Neuron (in vitro differentiated cells): ENCODE results near the gene EFCAB6.

Experiments
- H2AFZ ChIP-seq: one replicate; pipeline ENCODE4 v1.6.1; 2013; ENCODE audit warnings: low read depth, mild to moderate bottlenecking, inconsistent platforms, low read length, moderate library complexity
- H3K27me3 ChIP-seq: one replicate; pipeline ENCODE4 v1.6.1; 2013; ENCODE audit warnings: low read length; ENCODE audit not compliant: insufficient read depth
- H3K36me3 ChIP-seq: one replicate; pipeline ENCODE4 v1.6.1; 2013; ENCODE audit warnings: low read length; ENCODE audit not compliant: insufficient read depth
- H3K4me1 ChIP-seq: one replicate; pipeline ENCODE4 v1.6.1; 2013; ENCODE audit warnings: low read length; ENCODE audit not compliant: insufficient read depth
- H3K4me3 ChIP-seq: 2 replicates; pipeline ENCODE4 v1.5.1; 2013; ENCODE audit warnings: mild to moderate bottlenecking, low read length, moderate library complexity
- H3K9me3 ChIP-seq: one replicate; pipeline ENCODE4 v1.6.1; 2013; ENCODE audit warnings: low read length

The EFCAB6 gene

DNA sequence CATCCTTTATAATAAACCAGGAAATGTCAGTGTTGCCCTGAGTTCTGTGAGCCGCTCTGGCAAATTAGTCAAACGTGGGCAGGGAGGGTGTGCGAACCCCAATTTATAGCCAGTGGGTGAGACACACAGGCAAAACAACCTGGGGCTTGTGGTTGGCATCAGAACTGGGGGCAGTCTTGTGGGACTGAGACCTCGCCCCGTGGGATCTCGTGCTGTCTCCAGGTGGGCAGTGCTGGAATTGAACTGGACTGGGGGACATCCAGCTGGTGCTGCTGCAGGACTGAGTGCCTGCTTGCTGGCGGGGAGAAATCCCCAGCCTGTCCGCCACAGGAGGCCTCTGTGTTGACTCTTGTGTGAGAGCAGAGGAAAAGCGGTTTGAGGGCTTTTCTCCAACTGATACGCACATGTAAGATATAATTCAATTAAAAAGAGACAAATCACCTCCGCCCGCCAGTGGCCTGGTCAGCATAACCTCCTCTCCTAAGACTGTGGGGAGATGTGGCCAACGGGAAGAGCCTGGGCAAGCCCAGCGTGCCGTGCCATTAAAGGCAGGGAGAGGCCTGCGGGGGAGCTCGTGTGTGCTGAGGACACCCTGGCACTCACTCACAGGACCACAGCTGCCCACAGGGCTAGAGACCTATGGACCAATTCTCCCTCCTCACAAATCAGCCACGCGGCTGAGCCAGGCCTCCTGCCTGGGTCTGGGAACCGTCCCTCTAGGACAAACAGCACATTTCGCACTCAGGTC, 31.9 kb upstream of the EFCAB6 start:
- Histone ChIP-seq H3K9me3 (no peaks in the 10 kb centered on the region), H2AFZ (no peak overlapping the region), H3K27me3 (no peaks in the 10 kb centered on the region), H3K4me1 (no peaks in the 10 kb centered on the region), H3K4me3 (no peak overlapping the region), H3K36me3 (peaks cover 4% of the 10 kb centered on the region)

DNA sequence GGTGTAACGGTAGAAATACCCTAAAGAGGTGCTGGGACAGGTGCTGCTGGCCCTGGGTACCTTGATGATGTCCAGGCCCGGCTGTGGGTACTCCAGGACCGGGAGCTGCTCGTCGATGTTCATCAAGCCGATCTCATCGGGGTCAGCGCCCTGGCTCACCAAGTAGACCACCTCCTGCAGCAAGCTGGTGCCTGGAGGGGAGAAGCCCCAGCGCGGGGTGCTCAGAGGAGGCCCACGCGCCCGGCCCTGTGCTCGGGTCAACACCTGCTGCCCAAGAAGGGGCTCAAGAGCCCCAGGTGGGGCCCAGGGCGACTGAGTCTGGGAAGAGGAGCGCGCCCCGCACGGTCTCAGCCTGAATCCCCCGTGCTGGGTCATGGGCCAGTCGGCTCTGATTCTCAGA, 29.6 kb upstream of the EFCAB6 start:
- H3K4me1 ChIP-seq = no peaks in the 10 kb centered on the region
- peaks cover 13% of the 10 kb centered on the region for H3K36me3 ChIP-seq
- H3K9me3 ChIP-seq = no peaks in the 10 kb centered on the region
- no peaks in the 10 kb centered on the region for H3K27me3 ChIP-seq
- no peak overlapping the region for H2AFZ ChIP-seq
- H3K4me3 ChIP-seq = no peak overlapping the region

DNA sequence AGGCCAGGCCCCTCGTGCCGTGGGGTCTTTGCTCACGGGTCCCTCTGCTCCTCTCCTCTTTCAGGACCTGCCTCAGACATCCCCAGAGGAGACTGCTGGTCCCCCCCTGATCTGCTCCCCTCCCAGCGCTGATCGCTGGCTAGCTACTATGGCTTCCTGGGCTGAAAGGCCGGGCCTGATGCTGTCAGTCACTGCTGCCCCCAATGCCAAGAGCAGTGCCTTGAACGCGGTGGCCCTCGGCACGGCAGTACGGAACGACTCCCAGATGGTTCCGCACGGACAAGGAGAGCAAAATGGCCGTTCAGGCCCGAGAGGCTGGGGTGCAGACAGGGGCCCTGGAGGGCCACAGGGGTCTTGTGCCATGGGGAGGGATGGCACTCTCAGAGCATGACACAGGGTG, 28.7 kb upstream of the EFCAB6 start:
- Histone ChIP-seq H3K9me3 (no peaks in the 10 kb centered on the region), H3K36me3 (peaks cover 15% of the 10 kb centered on the region), H3K4me1 (no peaks in the 10 kb centered on the region), H2AFZ (no peak overlapping the region), H3K4me3 (no peak overlapping the region), H3K27me3 (no peaks in the 10 kb centered on the region)

DNA sequence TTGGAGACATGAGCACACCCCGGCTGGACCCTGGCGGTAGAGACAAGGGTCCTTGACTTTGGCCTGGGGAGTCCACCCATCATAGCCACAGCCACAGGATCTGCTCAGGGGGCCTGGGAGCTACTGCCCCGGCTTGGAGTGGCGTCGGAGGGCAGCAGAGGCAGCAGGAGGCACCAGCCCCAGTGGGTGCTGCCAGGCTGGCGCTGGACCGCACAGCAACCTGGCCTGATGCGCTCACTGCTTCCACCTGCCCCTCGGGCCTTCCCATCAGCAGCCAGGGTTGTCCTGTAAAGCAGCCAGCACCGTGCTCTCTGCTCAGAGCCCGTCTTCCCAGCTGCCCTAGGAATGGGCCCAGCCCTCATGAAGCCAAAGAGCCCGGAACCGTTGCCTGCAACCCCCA, 28.3 kb upstream of the EFCAB6 start:
- Histone ChIP-seq H3K4me3 (no peak overlapping the region), H3K9me3 (peaks cover 2% of the 10 kb centered on the region), H3K36me3 (peaks cover 19% of the 10 kb centered on the region), H2AFZ (no peak overlapping the region), H3K27me3 (no peaks in the 10 kb centered on the region), H3K4me1 (no peaks in the 10 kb centered on the region)

DNA sequence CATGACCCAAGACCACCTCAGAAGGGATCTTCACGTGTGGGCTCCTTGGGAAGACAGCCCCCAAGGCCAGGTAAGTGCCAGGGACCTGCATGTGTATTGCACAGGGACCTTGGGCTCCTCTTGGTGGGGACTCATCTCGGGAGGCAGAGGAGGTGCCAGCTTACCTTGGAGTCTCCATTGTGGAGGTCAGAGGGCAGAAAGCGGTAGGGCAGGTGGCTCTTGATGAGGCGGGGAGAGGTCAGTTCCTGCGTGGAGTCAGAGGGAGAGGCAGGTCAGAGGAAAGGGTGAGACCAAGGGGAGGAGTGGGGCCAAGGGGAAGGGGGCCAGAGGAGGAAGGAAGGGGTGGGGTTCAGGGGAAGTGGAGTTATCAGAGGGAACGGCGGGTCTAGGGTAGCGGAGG, 27.7 kb upstream of the EFCAB6 start:
- no peak overlapping the region for H2AFZ ChIP-seq
- peaks cover 2% of the 10 kb centered on the region for H3K9me3 ChIP-seq
- H3K27me3 ChIP-seq = no peaks in the 10 kb centered on the region
- no peaks in the 10 kb centered on the region for H3K4me1 ChIP-seq
- no peak overlapping the region for H3K4me3 ChIP-seq
- peaks cover 20% of the 10 kb centered on the region for H3K36me3 ChIP-seq

DNA sequence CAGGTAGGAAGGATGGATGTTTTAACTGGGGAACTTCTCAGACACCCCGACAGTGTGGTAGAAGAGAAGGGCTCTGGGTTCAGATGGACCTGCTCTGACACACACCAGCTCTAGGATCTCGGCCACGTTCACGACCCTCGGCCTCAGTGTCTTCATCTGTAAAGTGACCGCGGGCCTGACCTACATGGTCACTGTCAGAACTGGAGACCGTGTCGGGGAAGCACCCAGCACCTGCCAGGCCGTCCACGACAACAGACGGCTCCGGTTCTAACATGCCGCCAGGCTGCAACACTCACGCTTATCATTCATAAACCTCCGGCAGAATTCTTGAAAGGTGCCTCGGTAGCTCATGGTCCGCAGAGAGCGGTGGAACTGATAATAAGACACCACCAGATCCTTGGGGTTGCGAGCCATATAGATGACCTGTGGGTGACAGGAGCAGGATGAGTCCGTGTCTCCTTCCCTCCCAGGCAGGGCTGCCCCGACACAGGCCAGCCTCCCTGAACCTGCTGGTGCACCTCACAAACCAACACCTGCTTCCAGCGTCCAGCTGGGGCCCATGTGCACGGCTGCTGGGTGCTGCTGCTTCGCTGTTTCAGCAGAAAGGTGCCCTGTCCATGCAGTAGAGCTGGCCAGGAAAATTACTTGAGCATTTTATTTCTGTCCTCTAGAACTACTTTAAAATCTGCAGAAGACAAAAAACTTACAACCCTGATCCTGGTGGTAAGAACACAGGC, 26.6 kb upstream of the EFCAB6 start:
- Histone ChIP-seq H3K36me3 (peaks cover 20% of the 10 kb centered on the region), H3K9me3 (peaks cover 2% of the 10 kb centered on the region), H3K27me3 (no peaks in the 10 kb centered on the region), H3K4me1 (no peaks in the 10 kb centered on the region), H3K4me3 (no peak overlapping the region), H2AFZ (no peak overlapping the region)

DNA sequence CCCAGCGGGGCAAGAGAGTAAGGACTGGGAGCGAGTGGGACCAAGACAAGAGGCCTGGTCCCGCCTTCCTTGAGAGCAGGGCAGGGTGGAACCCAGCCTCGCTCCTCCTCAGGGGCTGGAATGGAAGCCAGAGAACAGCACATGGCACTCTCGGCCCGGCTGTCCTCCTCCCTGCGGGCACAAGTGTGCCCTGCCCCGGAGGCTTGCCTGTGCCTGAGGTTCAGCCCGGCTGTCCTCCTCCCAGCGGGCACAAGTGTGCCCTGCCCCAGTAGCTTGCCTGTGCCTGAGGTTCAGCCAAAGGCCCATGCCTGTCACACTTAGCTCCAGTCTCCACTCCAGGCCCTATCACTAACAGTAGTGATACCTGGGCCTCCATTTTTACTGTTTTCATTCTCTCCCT, 26.1 kb upstream of the EFCAB6 start:
- Histone ChIP-seq H3K9me3 (peaks cover 2% of the 10 kb centered on the region), H3K27me3 (no peaks in the 10 kb centered on the region), H3K36me3 (peaks cover 20% of the 10 kb centered on the region), H3K4me3 (no peak overlapping the region), H3K4me1 (no peaks in the 10 kb centered on the region), H2AFZ (no peak overlapping the region)

DNA sequence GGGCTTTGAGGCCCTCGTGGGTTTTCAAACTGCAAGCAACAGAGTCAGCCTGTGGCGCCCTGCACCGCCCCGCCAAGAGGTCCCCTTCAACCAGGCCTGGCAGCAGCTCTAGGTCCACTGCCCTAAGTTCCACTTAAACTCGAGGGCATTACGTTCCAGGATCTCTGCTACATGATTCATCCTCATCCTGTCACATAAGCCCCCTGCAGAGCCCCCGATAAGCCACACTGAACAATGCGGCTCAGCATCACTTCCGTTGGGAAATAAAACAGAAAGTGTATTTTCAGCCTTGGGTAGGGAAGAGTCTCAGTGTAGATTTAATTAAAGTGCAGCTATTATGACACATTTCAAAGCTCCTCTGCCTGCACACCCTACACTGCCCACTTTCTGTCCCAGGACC, 25.6 kb upstream of the EFCAB6 start:
- H2AFZ ChIP-seq = no peak overlapping the region
- peaks cover 20% of the 10 kb centered on the region for H3K36me3 ChIP-seq
- H3K4me1 ChIP-seq = no peaks in the 10 kb centered on the region
- H3K4me3 ChIP-seq = no peak overlapping the region
- no peaks in the 10 kb centered on the region for H3K27me3 ChIP-seq
- H3K9me3 ChIP-seq = peaks cover 2% of the 10 kb centered on the region

DNA sequence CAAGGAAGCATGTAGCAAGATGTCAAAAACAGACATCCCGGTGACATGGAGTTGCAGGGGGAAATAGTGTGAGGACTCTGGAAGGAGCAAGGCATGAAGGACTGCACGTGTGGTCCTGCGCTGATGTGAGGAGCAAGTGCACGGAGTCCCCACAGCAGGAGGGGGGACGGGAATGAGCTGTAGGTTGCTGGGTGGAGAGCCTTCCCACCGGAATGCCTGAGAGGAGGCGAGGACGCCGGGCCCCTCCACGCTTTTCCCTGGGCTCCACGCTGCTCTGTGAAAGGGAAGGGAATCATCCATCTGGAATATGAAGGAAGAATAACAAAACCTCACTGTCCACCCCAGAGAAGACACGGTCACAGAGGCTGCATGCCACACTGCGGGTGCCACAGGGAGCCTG, 23.6 kb upstream of the EFCAB6 start:
- no peaks in the 10 kb centered on the region for H3K4me1 ChIP-seq
- H3K36me3 ChIP-seq = peaks cover 27% of the 10 kb centered on the region
- no peak overlapping the region for H3K4me3 ChIP-seq
- H3K27me3 ChIP-seq = no peaks in the 10 kb centered on the region
- H3K9me3 ChIP-seq = peaks cover 2% of the 10 kb centered on the region
- H2AFZ ChIP-seq = no peak overlapping the region

DNA sequence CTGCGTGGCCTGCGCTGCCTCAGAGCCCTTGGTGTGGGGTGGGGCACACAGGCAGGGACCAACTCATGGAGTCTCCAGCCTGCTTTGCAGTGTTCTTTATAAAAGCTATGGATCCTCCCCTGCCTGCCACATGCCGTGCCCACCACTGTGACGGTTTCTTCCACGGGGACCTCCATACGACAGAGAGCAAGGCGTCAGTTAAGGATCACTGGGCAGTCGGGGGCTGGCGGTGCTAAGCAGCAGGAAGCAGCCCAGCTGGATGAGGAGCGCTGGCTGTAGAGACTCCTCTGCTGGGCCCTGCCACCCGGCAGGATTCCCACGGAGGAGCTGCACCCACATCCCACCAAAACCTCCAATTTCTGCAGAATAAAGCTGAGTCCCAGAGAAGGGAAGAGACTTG, 23.1 kb upstream of the EFCAB6 start:
- Histone ChIP-seq H3K4me1 (no peaks in the 10 kb centered on the region), H3K4me3 (no peak overlapping the region), H3K27me3 (no peaks in the 10 kb centered on the region), H3K9me3 (peaks cover 2% of the 10 kb centered on the region), H2AFZ (no peak overlapping the region), H3K36me3 (peaks cover 31% of the 10 kb centered on the region)

DNA sequence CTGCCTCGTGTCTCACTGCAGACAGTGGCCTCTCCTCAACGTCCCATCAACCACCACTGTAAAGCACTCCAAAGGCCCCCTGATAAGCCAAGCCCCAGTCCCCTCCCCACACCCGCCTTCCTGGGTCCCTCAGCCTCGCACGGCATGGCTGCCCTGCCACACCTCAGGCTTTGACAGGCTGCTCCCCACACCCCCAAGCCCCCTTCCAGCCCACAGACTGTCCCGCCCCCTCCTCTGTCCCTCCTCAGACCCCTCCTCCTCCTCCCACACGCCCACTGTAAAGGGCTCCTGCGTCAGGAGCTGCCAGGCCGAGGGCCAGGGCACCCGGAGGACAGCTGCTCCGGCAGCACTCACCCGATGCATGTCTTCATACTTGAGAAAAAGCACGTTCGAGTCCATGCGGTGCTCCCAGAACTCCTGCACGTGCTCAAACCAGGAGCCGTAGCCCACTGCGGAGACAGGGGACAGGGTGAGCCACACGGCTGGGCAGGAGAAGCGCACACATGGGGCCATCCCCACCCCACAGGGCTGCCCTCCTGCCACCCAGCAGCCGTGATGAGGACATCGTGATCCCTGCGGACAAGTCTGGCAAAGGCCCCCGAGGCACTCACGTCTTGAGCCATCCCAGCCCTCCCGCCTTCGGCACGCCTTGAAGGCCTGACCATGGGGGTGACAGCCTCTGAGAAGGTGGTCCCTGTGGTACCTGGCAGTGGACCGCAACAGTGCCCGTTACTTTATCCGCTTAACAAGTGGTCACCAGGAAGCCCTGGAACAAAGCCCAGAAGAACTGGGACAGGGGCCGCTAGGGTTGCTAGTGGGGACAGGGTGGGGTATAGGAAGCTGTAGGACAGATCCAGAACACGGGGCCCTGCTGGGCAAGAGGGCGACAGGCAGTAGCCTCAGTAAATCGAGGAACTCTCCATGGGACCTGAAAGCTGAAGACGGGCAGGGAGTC, 21.5 kb upstream of the EFCAB6 start:
- Histone ChIP-seq H3K27me3 (no peaks in the 10 kb centered on the region), H3K9me3 (peaks cover 2% of the 10 kb centered on the region), H3K36me3 (peaks cover 24% of the 10 kb centered on the region), H3K4me3 (no peak overlapping the region), H2AFZ (no peak overlapping the region), H3K4me1 (no peaks in the 10 kb centered on the region)

DNA sequence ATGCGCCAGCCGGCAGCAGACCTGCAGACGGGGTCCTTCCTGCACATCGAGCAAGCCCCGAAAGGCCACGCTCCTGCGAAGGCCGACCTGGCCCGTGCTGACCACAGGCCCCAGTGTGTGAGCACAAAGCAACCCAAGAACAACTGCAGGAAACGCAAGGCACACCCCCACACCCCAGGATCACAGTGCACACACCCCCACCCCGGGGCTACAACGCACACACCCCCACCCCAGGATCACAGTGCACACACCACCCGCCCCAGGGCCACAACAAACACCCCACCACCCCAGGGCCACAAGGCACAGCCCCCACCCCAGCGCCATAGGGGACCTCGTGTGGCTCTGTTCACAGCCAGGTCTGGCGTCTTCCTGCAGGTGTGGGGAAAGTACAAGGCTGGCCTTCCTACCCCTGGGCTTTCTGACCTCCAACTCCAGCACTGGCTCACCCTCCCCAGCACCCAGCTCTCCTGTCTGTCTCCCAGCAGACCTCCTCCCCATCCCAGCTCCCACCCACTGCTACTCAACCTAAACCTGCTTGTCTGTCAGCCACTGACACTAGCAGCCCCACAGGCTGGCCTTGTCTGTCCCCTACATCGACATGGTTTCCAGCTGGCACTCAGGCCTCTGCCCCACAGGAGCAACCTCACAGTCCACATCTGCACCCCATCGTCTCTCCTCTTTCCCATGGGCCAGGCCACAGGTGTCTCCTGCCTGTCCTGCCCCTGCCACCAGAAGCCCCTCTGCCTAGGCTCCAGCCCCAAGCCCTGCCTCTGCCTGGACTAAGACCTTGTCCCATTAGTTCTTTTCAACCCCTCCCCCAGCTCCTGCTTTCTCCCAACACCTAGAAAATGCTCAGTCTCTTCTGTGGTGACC, 20.5 kb upstream of the EFCAB6 start:
- Histone ChIP-seq H2AFZ (no peak overlapping the region), H3K9me3 (peaks cover 2% of the 10 kb centered on the region), H3K4me3 (no peak overlapping the region), H3K27me3 (no peaks in the 10 kb centered on the region), H3K4me1 (peaks cover 9% of the 10 kb centered on the region), H3K36me3 (peaks cover 18% of the 10 kb centered on the region)
